ENCODE measurements around the gene TSTD1.
A peak's percentile ranks its signal among the peaks of the same experiment; 100 is the strongest.
"Not testable (repeated sequence)": the region's sequence is repeated elsewhere in the genome, so short reads cannot be mapped to it uniquely, and the experiment has no call there.

TSTD1 gene

DNA sequence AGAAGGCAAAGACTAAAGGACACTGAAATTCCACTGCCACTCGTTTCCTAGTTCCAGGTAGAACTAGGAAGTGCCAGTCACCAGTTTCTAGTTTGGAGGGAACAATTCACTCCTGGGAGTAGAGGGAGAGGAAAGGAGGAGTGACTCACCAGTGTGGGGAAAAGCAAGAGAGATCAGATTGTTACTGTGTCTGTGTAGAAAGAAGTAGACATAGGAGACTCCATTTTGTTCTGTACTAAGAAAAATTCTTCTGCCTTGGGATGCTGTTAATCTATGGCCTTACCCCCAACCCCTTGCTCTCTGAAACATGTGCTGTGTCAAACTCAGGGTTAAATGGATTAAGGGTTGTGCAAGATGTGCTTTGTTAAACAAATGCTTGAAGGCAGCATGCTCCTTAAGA lies 22.1 kb downstream of the TSTD1 start:
- H4K8ac ChIP-seq (ENCODE audit: low read depth, low read length); H3K4ac ChIP-seq (ENCODE audit: low read depth, low read length): not testable (repeated sequence)
- no CpG with 5 or more reads among the region's 1 CpG for WGBS (ENCODE audit: extremely low coverage, insufficient coverage, insufficient read length)

DNA sequence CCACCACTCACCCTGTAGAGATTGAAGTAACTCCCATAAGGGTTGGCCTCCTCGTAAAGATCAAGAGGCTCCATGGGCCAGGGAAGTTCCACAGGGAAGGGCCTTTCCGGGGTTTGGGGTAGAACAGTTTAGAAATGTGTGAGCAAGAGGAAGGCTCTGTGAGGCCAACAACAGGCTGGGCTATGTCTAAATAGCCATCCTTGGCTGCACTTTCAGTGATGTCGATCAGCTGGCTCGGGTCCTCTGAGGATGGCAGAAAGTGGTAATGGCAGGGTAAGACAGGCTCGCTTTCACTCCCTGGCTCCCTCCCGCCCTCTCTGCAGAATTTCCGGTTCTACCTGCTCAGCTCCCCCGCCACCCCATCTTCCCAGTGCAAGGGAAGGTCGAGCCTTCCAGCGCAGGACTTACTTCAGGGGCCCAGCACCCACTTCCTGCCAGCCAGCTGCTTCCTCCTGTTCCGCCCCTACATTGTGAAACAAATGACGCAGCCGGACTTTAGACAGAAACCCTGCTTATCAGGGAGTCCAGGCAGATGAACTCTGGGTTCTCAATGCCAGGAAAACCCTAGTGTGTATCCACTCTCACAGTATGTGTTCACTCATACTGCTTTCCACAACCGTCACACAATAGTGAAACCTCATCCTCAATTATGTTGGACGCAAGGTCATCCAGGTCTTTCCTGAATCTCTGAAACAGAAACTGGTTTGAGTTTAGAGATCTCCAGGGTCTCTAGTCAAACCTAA lies 25.1 kb downstream of the TSTD1 start:
- H3K4me3 ChIP-seq (ENCODE audit: low read depth, low read length), result no peak overlapping the region
- H3K23ac ChIP-seq (ENCODE audit: low read length), result no peak overlapping the region
- peaks cover 18% of the 10 kb centered on the region for H3K79me2 ChIP-seq (ENCODE audit: control insufficient read depth, insufficient read depth, low read length, poor library complexity)
- peak; percentile 87 to 88 for DNase-seq
- H3K36me3 ChIP-seq (ENCODE audit: control insufficient read depth in 1 of 2, insufficient read depth in 2 of 2, low read length in 2 of 2), result peaks cover 0 to 3% of the 10 kb centered on the region in 2 experiments
- peaks cover 34 to 36% of the 10 kb centered on the region in 2 experiments for H3K4me1 ChIP-seq (ENCODE audit: control insufficient read depth in 1 of 2, insufficient read depth in 2 of 2, low read length in 2 of 2)
- no peaks in the 10 kb centered on the region for H3K9me3 ChIP-seq (ENCODE audit: insufficient read depth, low read depth, low read length)
- peak overlapping the region; percentile 93 for H3K27ac ChIP-seq (ENCODE audit: low read depth, low read length)
- H3K79me1 ChIP-seq (ENCODE audit: low read length), result peaks cover 24% of the 10 kb centered on the region
- H3K9ac ChIP-seq (ENCODE audit: low read length), result no peak overlapping the region
- H2BK5ac ChIP-seq (ENCODE audit: low read depth, low read length, poor library complexity), result peak overlapping the region; percentile 90
- peak overlapping the region; percentile 59 for H3K4ac ChIP-seq (ENCODE audit: low read depth, low read length)
- H4K12ac ChIP-seq (ENCODE audit: low read depth, low read length), result no peak overlapping the region
- peak overlapping the region; percentile 62 for H2BK120ac ChIP-seq (ENCODE audit: insufficient read depth, low read length, poor library complexity)
- H3K4me2 ChIP-seq (ENCODE audit: low read length), result peak overlapping the region; percentile 38
- no peak overlapping the region for H2AFZ ChIP-seq (ENCODE audit: insufficient read depth, low read length, poor library complexity)
- H2BK12ac ChIP-seq (ENCODE audit: low read length), result peak overlapping the region; percentile 44
- peak overlapping the region; percentile 75 for H3K14ac ChIP-seq (ENCODE audit: low read length)
- peak overlapping the region; percentile 47 for H3K18ac ChIP-seq (ENCODE audit: low read length)
- whole genome bisulfite sequencing (ENCODE audit: extremely low coverage, insufficient coverage, insufficient read length), result no CpG with 5 or more reads among the region's 15 CpGs
- peak overlapping the region; percentile 91 for H4K91ac ChIP-seq (ENCODE audit: low read depth, low read length)
- no peaks in the 10 kb centered on the region for H3K27me3 ChIP-seq (ENCODE audit: insufficient read depth, low read length)
- H2AK5ac ChIP-seq (ENCODE audit: low read length), result no peak overlapping the region
- peak overlapping the region; percentile 61 for H4K8ac ChIP-seq (ENCODE audit: low read depth, low read length)

More for the DNA sequence above, 22.1 kb downstream of the TSTD1 start:
- Histone ChIP-seq H3K79me1 (ENCODE audit: low read length) (peaks cover 43% of the 10 kb centered on the region), H3K4me1 (ENCODE audit: control insufficient read depth in 1 of 2, insufficient read depth in 2 of 2, low read length in 2 of 2) (peaks cover 30 to 31% of the 10 kb centered on the region in 2 experiments), H3K79me2 (ENCODE audit: control insufficient read depth, insufficient read depth, low read length, poor library complexity) (peaks cover 29% of the 10 kb centered on the region), H3K27ac (ENCODE audit: low read depth, low read length) (peak overlapping the region; percentile 73)
- not testable (repeated sequence) for H2BK120ac ChIP-seq (ENCODE audit: insufficient read depth, low read length, poor library complexity); H3K4me3 ChIP-seq (ENCODE audit: low read depth, low read length); H2AFZ ChIP-seq (ENCODE audit: insufficient read depth, low read length, poor library complexity); H2AK5ac ChIP-seq (ENCODE audit: low read length); H3K36me3 ChIP-seq (ENCODE audit: control insufficient read depth in 1 of 2, insufficient read depth in 2 of 2, low read length in 2 of 2); H3K14ac ChIP-seq (ENCODE audit: low read length); H4K12ac ChIP-seq (ENCODE audit: low read depth, low read length); H3K18ac ChIP-seq (ENCODE audit: low read length); H3K27me3 ChIP-seq (ENCODE audit: insufficient read depth, low read length); H4K91ac ChIP-seq (ENCODE audit: low read depth, low read length); H2BK12ac ChIP-seq (ENCODE audit: low read length); H3K4me2 ChIP-seq (ENCODE audit: low read length); H2BK5ac ChIP-seq (ENCODE audit: low read depth, low read length, poor library complexity); H3K9me3 ChIP-seq (ENCODE audit: insufficient read depth, low read depth, low read length); H3K9ac ChIP-seq (ENCODE audit: low read length); H3K23ac ChIP-seq (ENCODE audit: low read length)
- DNase-seq, result peak; percentile 64 to 87

DNA sequence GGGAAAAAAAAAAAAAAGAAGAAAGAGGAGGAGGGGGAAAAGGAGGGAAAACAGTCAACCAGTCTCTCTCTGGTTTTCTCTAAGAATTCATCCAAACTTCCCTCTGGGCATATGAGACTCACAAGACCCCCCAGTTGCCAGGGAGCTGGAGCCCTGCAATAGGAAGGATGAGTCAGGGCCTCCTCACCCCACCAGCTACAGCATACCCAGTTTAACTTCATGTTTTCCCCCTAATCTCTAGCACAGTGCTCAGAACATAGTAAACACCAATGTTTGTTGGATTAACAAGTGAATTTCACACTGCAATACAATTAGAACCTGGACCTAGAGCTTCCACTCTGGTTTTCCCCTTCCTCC lies 25.7 kb downstream of the TSTD1 start:
- Histone ChIP-seq H4K12ac (ENCODE audit: low read depth, low read length) (no peak overlapping the region), H2AFZ (ENCODE audit: insufficient read depth, low read length, poor library complexity) (no peak overlapping the region), H3K27ac (ENCODE audit: low read depth, low read length) (peak overlapping the region; percentile 93), H3K23ac (ENCODE audit: low read length) (no peak overlapping the region), H3K79me2 (ENCODE audit: control insufficient read depth, insufficient read depth, low read length, poor library complexity) (peaks cover 16% of the 10 kb centered on the region), H3K4me2 (ENCODE audit: low read length) (peak overlapping the region; percentile 38), H2BK5ac (ENCODE audit: low read depth, low read length, poor library complexity) (peak overlapping the region; percentile 90), H3K4me3 (ENCODE audit: low read depth, low read length) (no peak overlapping the region), H2BK120ac (ENCODE audit: insufficient read depth, low read length, poor library complexity) (peak overlapping the region; percentile 62), H3K27me3 (ENCODE audit: insufficient read depth, low read length) (no peaks in the 10 kb centered on the region), H3K9ac (ENCODE audit: low read length) (no peak overlapping the region), H2BK12ac (ENCODE audit: low read length) (peak overlapping the region; percentile 44), H3K18ac (ENCODE audit: low read length) (peak overlapping the region; percentile 47), H3K79me1 (ENCODE audit: low read length) (peaks cover 23% of the 10 kb centered on the region), H3K9me3 (ENCODE audit: insufficient read depth, low read depth, low read length) (no peaks in the 10 kb centered on the region), H3K36me3 (ENCODE audit: control insufficient read depth in 1 of 2, insufficient read depth in 2 of 2, low read length in 2 of 2) (peaks cover 0 to 3% of the 10 kb centered on the region in 2 experiments), H4K91ac (ENCODE audit: low read depth, low read length) (peak overlapping the region; percentile 91), H3K14ac (ENCODE audit: low read length) (peak overlapping the region; percentile 75), H2AK5ac (ENCODE audit: low read length) (no peak overlapping the region), H3K4me1 (ENCODE audit: control insufficient read depth in 1 of 2, insufficient read depth in 2 of 2, low read length in 2 of 2) (peaks cover 33 to 36% of the 10 kb centered on the region in 2 experiments), H4K8ac (ENCODE audit: low read depth, low read length) (peak overlapping the region; percentile 61), H3K4ac (ENCODE audit: low read depth, low read length) (peak overlapping the region; percentile 59)
- peak in 1 of 2 donors; percentile 19 for DNase-seq

DNA sequence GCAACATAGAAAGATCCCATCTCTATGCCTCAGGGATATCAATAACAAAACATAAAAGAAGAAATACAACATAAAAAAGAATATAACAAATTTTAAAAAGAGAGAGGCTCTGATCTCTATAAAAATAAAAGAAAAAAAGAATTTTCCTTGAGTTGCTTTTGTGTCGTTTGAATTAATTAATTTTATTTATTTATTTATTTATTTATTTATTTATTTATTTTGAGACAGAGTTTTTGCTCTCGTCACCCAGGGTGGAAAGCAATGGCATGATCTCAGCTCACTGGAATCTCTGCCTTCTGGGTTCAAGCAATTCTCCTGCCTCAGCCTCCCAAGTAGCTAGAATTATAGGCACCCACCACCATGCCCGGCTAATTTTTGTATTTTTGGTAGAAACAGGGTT lies 26.3 kb downstream of the TSTD1 start:
- Histone ChIP-seq H3K4me1 (ENCODE audit: control insufficient read depth in 1 of 2, insufficient read depth in 2 of 2, low read length in 2 of 2) (peaks cover 32 to 35% of the 10 kb centered on the region in 2 experiments), H3K23ac (ENCODE audit: low read length) (no peak overlapping the region), H3K79me1 (ENCODE audit: low read length) (peaks cover 26% of the 10 kb centered on the region), H3K9ac (ENCODE audit: low read length) (no peak overlapping the region), H2BK12ac (ENCODE audit: low read length) (no peak overlapping the region), H3K14ac (ENCODE audit: low read length) (no peak overlapping the region), H3K9me3 (ENCODE audit: insufficient read depth, low read depth, low read length) (no peaks in the 10 kb centered on the region), H2BK5ac (ENCODE audit: low read depth, low read length, poor library complexity) (peak overlapping the region; percentile 49), H2AFZ (ENCODE audit: insufficient read depth, low read length, poor library complexity) (no peak overlapping the region), H3K27ac (ENCODE audit: low read depth, low read length) (peak overlapping the region; percentile 93), H2BK120ac (ENCODE audit: insufficient read depth, low read length, poor library complexity) (no peak overlapping the region), H3K4ac (ENCODE audit: low read depth, low read length) (peak overlapping the region; percentile 59), H4K91ac (ENCODE audit: low read depth, low read length) (no peak overlapping the region), H3K18ac (ENCODE audit: low read length) (no peak overlapping the region), H4K8ac (ENCODE audit: low read depth, low read length) (no peak overlapping the region), H3K4me3 (ENCODE audit: low read depth, low read length) (no peak overlapping the region), H4K12ac (ENCODE audit: low read depth, low read length) (no peak overlapping the region), H3K36me3 (ENCODE audit: control insufficient read depth in 1 of 2, insufficient read depth in 2 of 2, low read length in 2 of 2) (peaks cover 0 to 1% of the 10 kb centered on the region in 2 experiments), H3K4me2 (ENCODE audit: low read length) (no peak overlapping the region), H3K79me2 (ENCODE audit: control insufficient read depth, insufficient read depth, low read length, poor library complexity) (peaks cover 14% of the 10 kb centered on the region), H2AK5ac (ENCODE audit: low read length) (no peak overlapping the region), H3K27me3 (ENCODE audit: insufficient read depth, low read length) (no peaks in the 10 kb centered on the region)
- no CpG with 5 or more reads among the region's 3 CpGs for WGBS (ENCODE audit: extremely low coverage, insufficient coverage, insufficient read length)
- no peak for DNase-seq
